GM12872 (cell line): ENCODE results near the gene PDE6A.

ENCODE experiments used
- CTCF ChIP-seq: IDR thresholded peaks from 3 replicates; pipeline ENCODE4 v1.5.1; 2011; ENCODE audit warnings: low read depth, mild to moderate bottlenecking, low read length, moderate library complexity; ENCODE audit not compliant: insufficient read depth

The PDE6A gene

GRCh38 chr5:149939546-149939945, 5.0 kb downstream of the PDE6A start:
- TF ChIP-seq CTCF: no peak

- no peak for TF ChIP-seq CTCF
Observed at GRCh38 chr5:149938791-149939358, 5.7 kb downstream of the PDE6A start.

GRCh38 chr5:149938279-149938678, 6.3 kb downstream of the PDE6A start:
- TF ChIP-seq CTCF: no peak

GRCh38 chr5:149937610-149938009, 7.0 kb downstream of the PDE6A start:
- no peak for TF ChIP-seq CTCF

- TF ChIP-seq CTCF: no peak
Observed at GRCh38 chr5:149936700-149937091, 7.9 kb downstream of the PDE6A start.

- no peak for TF ChIP-seq CTCF
Observed at GRCh38 chr5:149936044-149936699, 8.4 kb downstream of the PDE6A start.

GRCh38 chr5:149935431-149935901, 9.1 kb downstream of the PDE6A start:
- no peak for TF ChIP-seq CTCF
